ENCODE measurements around the gene NRP2. TPM values are rescaled to one million over a fixed set of nuclear protein-coding genes. Genes with fewer than 3 reads are reported as not detected.
A peak's percentile ranks its signal among the peaks of the same experiment; 100 is the strongest.

NRP2 gene
- total RNA-seq, 1 donor from 2014 or later = 27.8 TPM

- Mint-ChIP-seq H3K4me3 (no peak overlapping the region), H3K9me3 (peaks cover 7% of the 10 kb centered on the region), H3K27me3 (ENCODE audit: insufficient read depth, low read depth) (no peaks in the 10 kb centered on the region), H3K36me3 (no peaks in the 10 kb centered on the region), H3K4me1 (peaks cover 4% of the 10 kb centered on the region), H3K27ac (no peak overlapping the region)
- H3K4me3 ChIP-seq = no peak overlapping the region
- H3K9ac ChIP-seq = no peak overlapping the region
- no peak overlapping the region for H3K4me2 ChIP-seq
- H3F3A ChIP-seq (ENCODE audit: low read depth) = peaks cover 19% of the 10 kb centered on the region
- H3K36me3 ChIP-seq = no peaks in the 10 kb centered on the region
- no peak overlapping the region for H3K27ac ChIP-seq
- TF ChIP-seq CTCF (IDR thresholded peaks at IDR 0.05) (no peak), EZH2phosphoT487 (IDR thresholded peaks at IDR 0.05) (no peak), EZH2 (IDR thresholded peaks at IDR 0.05) (no peak)
- peaks cover 12% of the 10 kb centered on the region for H3K4me1 ChIP-seq
- H3K27me3 ChIP-seq = no peaks in the 10 kb centered on the region
- no peaks in the 10 kb centered on the region for H4K20me1 ChIP-seq (ENCODE audit: low read depth)
- H3K79me2 ChIP-seq (ENCODE audit: low read depth) = no peaks in the 10 kb centered on the region
- DNase-seq (ENCODE audit: low spot score) = no peak
- H3K9me3 ChIP-seq (ENCODE audit: low read depth) = no peaks in the 10 kb centered on the region
- no peak overlapping the region for H2AFZ ChIP-seq (replicated peaks)
These were observed 153.0 kb downstream of the NRP2 start for GRCh38 chr2:205835251-205835791.

- Histone ChIP-seq H2AFZ (replicated peaks) (no peak overlapping the region), H3K9ac (no peak overlapping the region), H4K20me1 (ENCODE audit: low read depth) (no peaks in the 10 kb centered on the region), H3K27me3 (no peaks in the 10 kb centered on the region), H3K27ac (no peak overlapping the region), H3F3A (ENCODE audit: low read depth) (peaks cover 19% of the 10 kb centered on the region), H3K36me3 (no peaks in the 10 kb centered on the region), H3K9me3 (ENCODE audit: low read depth) (no peaks in the 10 kb centered on the region), H3K4me3 (no peak overlapping the region), H3K79me2 (ENCODE audit: low read depth) (no peaks in the 10 kb centered on the region), H3K4me1 (peaks cover 12% of the 10 kb centered on the region), H3K4me2 (peak overlapping the region; percentile 13)
- no peak for DNase-seq (ENCODE audit: low spot score)
- Mint-ChIP-seq H3K27me3 (ENCODE audit: insufficient read depth, low read depth) (no peaks in the 10 kb centered on the region), H3K27ac (no peak overlapping the region), H3K36me3 (no peaks in the 10 kb centered on the region), H3K4me1 (peaks cover 4% of the 10 kb centered on the region), H3K9me3 (peaks cover 7% of the 10 kb centered on the region), H3K4me3 (no peak overlapping the region)
- TF ChIP-seq EZH2 (IDR thresholded peaks at IDR 0.05) (no peak), EZH2phosphoT487 (IDR thresholded peaks at IDR 0.05) (no peak), CTCF (IDR thresholded peaks at IDR 0.05) (no peak)
These were observed 153.6 kb downstream of the NRP2 start for GRCh38 chr2:205835923-205836322.

GRCh38 chr2:205836477-205837221 is 154.3 kb downstream of the NRP2 start:
- peaks cover 4% of the 10 kb centered on the region for H3K4me1 Mint-ChIP-seq
- Histone ChIP-seq H3F3A (ENCODE audit: low read depth) (peaks cover 19% of the 10 kb centered on the region), H3K27ac (no peak overlapping the region), H3K9me3 (ENCODE audit: low read depth) (no peaks in the 10 kb centered on the region), H3K4me2 (peak overlapping the region; percentile 13), H2AFZ (replicated peaks) (no peak overlapping the region), H3K27me3 (no peaks in the 10 kb centered on the region), H3K9ac (no peak overlapping the region), H3K4me1 (peaks cover 18% of the 10 kb centered on the region), H3K4me3 (no peak overlapping the region), H3K36me3 (no peaks in the 10 kb centered on the region), H3K79me2 (ENCODE audit: low read depth) (no peaks in the 10 kb centered on the region), H4K20me1 (ENCODE audit: low read depth) (no peaks in the 10 kb centered on the region)
- TF ChIP-seq EZH2 (IDR thresholded peaks at IDR 0.05) (no peak), EZH2phosphoT487 (IDR thresholded peaks at IDR 0.05) (no peak), CTCF (IDR thresholded peaks at IDR 0.05) (no peak)
- no peak overlapping the region for H3K4me3 Mint-ChIP-seq
- no peak overlapping the region for H3K27ac Mint-ChIP-seq
- no peaks in the 10 kb centered on the region for H3K27me3 Mint-ChIP-seq (ENCODE audit: insufficient read depth, low read depth)
- peaks cover 7% of the 10 kb centered on the region for H3K9me3 Mint-ChIP-seq
- DNase-seq (ENCODE audit: low spot score) = no peak
- no peaks in the 10 kb centered on the region for H3K36me3 Mint-ChIP-seq
